ENCODE results near the gene PER1. TPM values are rescaled to one million over a fixed set of nuclear protein-coding genes. Genes with fewer than 3 reads are reported as not detected.

Gene PER1
- total and polyA plus RNA-seq, 2 of the 4 experiments (the other 2 are of a cell fraction), result 3.4 to 10.5 TPM

- peak overlapping the region; percentile 2; the same call in 1 of the 2 replicates for H3K27ac ChIP-seq (ENCODE audit: insufficient read depth, low read length)
- no peak overlapping the region for H2BK20ac ChIP-seq (ENCODE audit: low read depth, low read length)
- peak overlapping the region; percentile 77 for H2AK9ac ChIP-seq (replicated peaks; ENCODE audit: low read depth, low read length, poor library complexity)
- no peak overlapping the region for H3K18ac ChIP-seq (ENCODE audit: low read depth, low read length)
- H2AFZ ChIP-seq (replicated peaks; ENCODE audit: low read length, poor library complexity), result peak overlapping the region; percentile 92
- H2BK15ac ChIP-seq (ENCODE audit: low read depth, low read length), result no peak overlapping the region
- H3K4me2 ChIP-seq (ENCODE audit: low read depth, low read length), result peak overlapping the region; percentile 91
- H2BK120ac ChIP-seq (ENCODE audit: low read depth, low read length), result no peak overlapping the region
- ATAC-seq (ENCODE audit: low read depth) (peak; percentile 2), DNase-seq (peak; percentile 57)
- CTCF ChIA-PET, result interaction anchor here (1.1 kb wide), 1 partner anchor 36 kb away, joined by 3 read pairs; no protein-coding TSS in a partner anchor
- dilution Hi-C loops (cut with HindIII; ENCODE audit: low sequenced_read_pairs, unreplicated experiment), result no loop called here
- peak overlapping the region; percentile 4 for H2BK5ac ChIP-seq (ENCODE audit: low read depth, low read length, poor library complexity, severe bottlenecking)
- 1% methylated on average over 24 of the region's 44 CpGs; no CpG with 5 or more reads in 1 of the 2 experiments for WGBS, 2 experiments (ENCODE audit: extremely low coverage in 2 of 2, insufficient read length in 1 of 2)
- no peak overlapping the region for H4K91ac ChIP-seq (ENCODE audit: insufficient read depth, low read depth, low read length)
- peaks cover 12% of the 10 kb centered on the region for H3K9me1 ChIP-seq (ENCODE audit: insufficient read depth, low read length)
- peak overlapping the region; percentile 50 for H3K4me3 ChIP-seq (ENCODE audit: insufficient read depth, low read depth, low read length)
- peak overlapping the region; percentile 59 for H3K9ac ChIP-seq (ENCODE audit: low read depth, low read length)
- no peaks in the 10 kb centered on the region for H3K27me3 ChIP-seq (ENCODE audit: control insufficient read depth, insufficient read depth, low read length)
- peak overlapping the region; percentile 52; the same call in 1 of the 2 replicates for H3K56ac ChIP-seq (ENCODE audit: extremely low read depth, insufficient read depth, low read length)
- H3K4me1 ChIP-seq (ENCODE audit: control insufficient read depth, insufficient read depth, low read length), result peaks cover 11% of the 10 kb centered on the region
- H3K4ac ChIP-seq (ENCODE audit: low read depth, low read length), result no peak overlapping the region
- no peak overlapping the region for H2AK5ac ChIP-seq (ENCODE audit: low read depth, low read length)
- no peak overlapping the region for H4K5ac ChIP-seq (ENCODE audit: low read depth, low read length)
- 0 out of 2 replicates have a peak overlapping the region, but pooled peaks have one; percentile 31 for H3K23ac ChIP-seq (ENCODE audit: low read depth, low read length)
- BruUV-seq (replicated peaks), result no TSS peak
- intact Hi-C loops (cut with micrococcal nuclease), result loop anchor here (2.0 to 5.0 kb wide), 2 partner anchors 61 to 116 kb away; partner anchors contain the start of gene HES7
- no peak overlapping the region; a peak in 1 of 4 replicates for H4K8ac ChIP-seq (ENCODE audit: low read depth in 2 of 2, low read length in 2 of 2)
- H4K20me1 ChIP-seq (ENCODE audit: insufficient read depth, low read length), result peaks cover 22% of the 10 kb centered on the region
- no peaks in the 10 kb centered on the region for H3K9me3 ChIP-seq (ENCODE audit: control insufficient read depth, insufficient read depth, low read length)
- no peaks in the 10 kb centered on the region for H3K36me3 ChIP-seq (ENCODE audit: control insufficient read depth, insufficient read depth, low read length)
- TF ChIP-seq FOS (IDR thresholded peaks at IDR 0.05; ENCODE audit: low read depth, low read length), result peak; percentile 16; the same call in 1 of the 2 replicates
- TF ChIP-seq CHD1 (IDR thresholded peaks at IDR 0.05; ENCODE audit: low read depth, low read length), result peak; percentile 50
- peak; percentile 80 for TF ChIP-seq CEBPB (IDR thresholded peaks at IDR 0.05; ENCODE audit: low read depth, low read length)
- no peak for TF ChIP-seq BHLHE40 (IDR thresholded peaks at IDR 0.05; ENCODE audit: low read depth, low read length)
- POLR2A ChIA-PET (ENCODE audit: unreplicated experiment), result no interaction called here
- in situ Hi-C loops (cut with MboI; ENCODE audit: low sequenced_read_pairs), result no loop called here
- peaks cover 0 to 16% of the 10 kb centered on the region in 2 experiments; a peak in 2 of 4 replicates for H3K79me1 ChIP-seq (ENCODE audit: low read depth in 1 of 2, low read length in 2 of 2)
- H3K14ac ChIP-seq (replicated peaks; ENCODE audit: low read depth, low read length), result no peak overlapping the region; the same call in 1 of the 2 replicates
These were observed 33.6 kb upstream of the PER1 start for GRCh38 chr17:8185582-8186445.

Measured in IMR-90 (cell line).